GM12874 (cell line): Measurements from ENCODE around the gene ATP4B.

Experiments used
- CTCF ChIP-seq: IDR thresholded peaks from 2 replicates; pipeline ENCODE4 v1.5.1; 2011; ENCODE audit warnings: low read depth, mild to moderate bottlenecking, control low read depth, low read length, moderate library complexity; ENCODE audit not compliant: insufficient read depth

ATP4B gene

GRCh38 chr13:113625965-113626721, 31.9 kb downstream of the ATP4B start:
- TF ChIP-seq CTCF, result no peak

GRCh38 chr13:113624235-113624587, 33.8 kb downstream of the ATP4B start:
- no peak for TF ChIP-seq CTCF

GRCh38 chr13:113623491-113624234, 34.3 kb downstream of the ATP4B start:
- TF ChIP-seq CTCF, result no peak

- TF ChIP-seq CTCF, result no peak
Observed at GRCh38 chr13:113622791-113623490, 35.1 kb downstream of the ATP4B start.

- TF ChIP-seq CTCF, result 0 out of 2 replicates have a peak, but pooled peaks have one; percentile 7
Observed at GRCh38 chr13:113621498-113621897, 36.5 kb downstream of the ATP4B start.

- TF ChIP-seq CTCF, result no peak
Observed at GRCh38 chr13:113621046-113621445, 37.0 kb downstream of the ATP4B start.
